ENCODE measurements around the gene P2RY1.

The P2RY1 gene

DNA sequence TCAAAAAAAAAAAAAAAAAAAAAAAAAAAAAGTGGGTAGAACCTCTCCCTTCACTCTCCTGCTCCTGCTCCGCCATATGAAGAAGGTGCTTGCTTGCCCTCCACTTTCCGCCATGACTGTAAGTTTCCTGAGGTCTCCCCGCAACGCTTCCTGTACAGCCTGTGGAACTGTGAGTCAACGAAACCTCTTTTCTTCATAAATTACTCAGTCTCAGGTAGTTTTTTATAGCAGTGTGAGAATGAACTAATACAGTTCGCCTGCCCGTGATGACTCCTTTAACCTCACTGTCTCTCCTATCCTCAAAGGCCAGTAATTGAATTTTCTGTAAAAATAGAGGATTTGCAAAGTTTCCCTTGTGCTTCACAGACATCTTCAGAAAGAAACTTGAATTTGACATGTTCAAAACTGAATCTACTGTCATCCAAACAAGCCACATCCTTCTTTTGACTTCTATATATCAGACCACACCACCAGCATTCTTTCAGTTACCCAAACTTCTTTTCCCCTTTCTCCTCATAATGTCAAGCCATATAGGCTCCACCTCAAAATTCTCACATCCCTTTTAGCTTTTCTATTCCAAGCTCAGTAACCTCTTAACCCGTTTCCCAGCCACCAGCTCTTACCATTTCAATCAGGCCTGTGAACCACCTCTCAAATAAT lies 44.3 kb downstream of the P2RY1 start:
- H3K4me1 ChIP-seq: no peaks in the 10 kb centered on the region
- H3K4me2 ChIP-seq: no peak overlapping the region
- H3K27ac ChIP-seq: no peak overlapping the region
- TF ChIP-seq Cebpa-rat (IDR thresholded peaks at IDR 0.05): no peak
- H3K4me3 ChIP-seq: no peak overlapping the region
- H3K27me3 ChIP-seq: no peaks in the 10 kb centered on the region
- H4K20me1 ChIP-seq: no peaks in the 10 kb centered on the region
- no peaks in the 10 kb centered on the region for H3K36me3 ChIP-seq
- peaks cover 0 to 9% (median 1%) of the 10 kb centered on the region in 11 experiments; a peak in 9 of 22 replicates for H3K9me3 ChIP-seq (replicated peaks in 1 of 11)
- no peak overlapping the region for H3K9ac ChIP-seq

DNA sequence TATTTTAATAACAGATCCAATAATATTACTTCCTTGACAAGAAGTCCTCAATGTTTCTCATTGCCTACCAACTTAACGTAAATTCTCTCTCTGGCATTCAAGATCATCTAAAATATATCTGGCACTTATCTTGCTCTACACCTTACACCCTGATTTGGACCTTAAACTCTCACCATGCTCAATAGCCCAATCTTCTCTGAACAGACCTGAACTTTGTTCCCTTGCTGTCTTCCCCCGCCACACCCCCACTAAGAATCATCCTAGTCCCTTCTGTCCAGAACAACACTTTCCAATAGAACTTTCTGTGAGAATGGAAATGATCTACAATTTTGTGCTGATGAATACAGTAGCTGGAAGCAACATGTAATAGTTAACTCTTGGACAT lies 44.9 kb downstream of the P2RY1 start:
- no peaks in the 10 kb centered on the region for H3K36me3 ChIP-seq
- H3K27me3 ChIP-seq: no peaks in the 10 kb centered on the region
- H3K27ac ChIP-seq: no peak overlapping the region
- no peak overlapping the region for H3K4me2 ChIP-seq
- no peak overlapping the region for H3K9ac ChIP-seq
- TF ChIP-seq Cebpa-rat (IDR thresholded peaks at IDR 0.05): no peak
- H3K4me3 ChIP-seq: no peak overlapping the region
- no peaks in the 10 kb centered on the region for H3K4me1 ChIP-seq
- H3K9me3 ChIP-seq (replicated peaks in 1 of 11): peaks cover 0 to 4% (median 0%) of the 10 kb centered on the region in 11 experiments; a peak in 7 of 22 replicates
- no peaks in the 10 kb centered on the region for H4K20me1 ChIP-seq

DNA sequence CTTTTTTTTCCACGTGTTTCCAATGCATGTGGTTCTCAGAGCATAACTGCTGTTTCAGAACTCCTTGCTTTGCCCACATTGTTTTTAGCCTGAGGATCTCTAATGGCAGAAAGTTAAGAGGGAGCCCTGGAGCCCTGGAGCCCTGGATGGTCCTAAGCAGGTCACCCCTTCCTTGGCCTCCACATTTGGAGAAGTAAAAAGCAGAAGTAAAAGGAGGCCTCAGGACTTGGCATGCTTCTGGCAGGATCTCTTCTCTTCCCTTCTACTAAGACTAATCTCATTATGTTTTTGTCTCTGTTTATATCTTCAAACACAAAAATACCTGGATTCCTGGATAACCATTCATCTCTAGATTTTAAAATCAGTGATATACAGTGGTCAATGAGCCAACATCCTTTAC lies 50.1 kb downstream of the P2RY1 start:
- no peak overlapping the region for H3K4me2 ChIP-seq
- no peaks in the 10 kb centered on the region for H4K20me1 ChIP-seq
- H3K27me3 ChIP-seq: no peaks in the 10 kb centered on the region
- H3K9ac ChIP-seq: no peak overlapping the region
- H3K27ac ChIP-seq: no peak overlapping the region
- no peak overlapping the region for H3K4me3 ChIP-seq
- H3K9me3 ChIP-seq (replicated peaks in 1 of 11): no peaks in the 10 kb centered on the region
- TF ChIP-seq Cebpa-rat (IDR thresholded peaks at IDR 0.05): no peak
- no peaks in the 10 kb centered on the region for H3K36me3 ChIP-seq
- peaks cover 0 to 5% (median 0%) of the 10 kb centered on the region in 10 experiments; a peak in 2 of 20 replicates for H3K4me1 ChIP-seq
